Hematopoietic multipotent progenitor cell treated with erythropoietin and hydrocortisone succinate and interleukin-3 and kit ligand, for 4 days (in vitro differentiated cells): ENCODE measurements around the gene SPRN.
"Not testable (repeated sequence)": the region's sequence is repeated elsewhere in the genome, so short reads cannot be mapped to it uniquely, and the experiment has no call there.

Source experiments
- DNase-seq: peaks from one replicate; pipeline ENCODE4 v3.0.0-alpha.2; 2015

SPRN gene

GRCh38 chr10:133424601-133425000, at the start of gene SPRN:
Gene SPRN, minus strand, starts transcription at chr10:133424625. Its CDS starts 944 bp downstream, at chr10:133423681.
- DNase-seq: not testable (repeated sequence)

- DNase-seq: no peak
Measured at GRCh38 chr10:133474027-133474426, 49.6 kb upstream of the SPRN start.

- DNase-seq: no peak
Measured at GRCh38 chr10:133473270-133473669, 48.8 kb upstream of the SPRN start.

- no peak for DNase-seq
Measured at GRCh38 chr10:133471300-133472109, 47.1 kb upstream of the SPRN start.

GRCh38 chr10:133469205-133469604, 44.8 kb upstream of the SPRN start:
- DNase-seq: not testable (repeated sequence)

GRCh38 chr10:133467286-133467911, 43.0 kb upstream of the SPRN start:
- no peak for DNase-seq

- no peak for DNase-seq
Measured at GRCh38 chr10:133466683-133467275, 42.4 kb upstream of the SPRN start.

- no peak for DNase-seq
Measured at GRCh38 chr10:133465950-133466474, 41.6 kb upstream of the SPRN start.

- DNase-seq: no peak
Measured at GRCh38 chr10:133465191-133465949, 40.9 kb upstream of the SPRN start.

GRCh38 chr10:133464582-133465031, 40.2 kb upstream of the SPRN start:
- no peak for DNase-seq

GRCh38 chr10:133462512-133463305, 38.3 kb upstream of the SPRN start:
- DNase-seq: no peak

GRCh38 chr10:133461841-133462240, 37.4 kb upstream of the SPRN start:
- DNase-seq: no peak

GRCh38 chr10:133461027-133461426, 36.6 kb upstream of the SPRN start:
- DNase-seq: no peak

- no peak for DNase-seq
Measured at GRCh38 chr10:133460208-133460769, 35.9 kb upstream of the SPRN start.

- no peak for DNase-seq
Measured at GRCh38 chr10:133459454-133460207, 35.2 kb upstream of the SPRN start.

GRCh38 chr10:133458710-133459453, 34.5 kb upstream of the SPRN start:
- no peak for DNase-seq

GRCh38 chr10:133458021-133458709, 33.7 kb upstream of the SPRN start:
- DNase-seq: no peak

- DNase-seq: no peak
Measured at GRCh38 chr10:133457100-133457841, 32.8 kb upstream of the SPRN start.
